ENCODE measurements around the gene SORCS2. TPM values are rescaled to one million over a fixed set of nuclear protein-coding genes. Genes with fewer than 3 reads are reported as not detected.

The SORCS2 gene
- polyA plus RNA-seq, 1 donor (not counting 4 experiments of a cell fraction or from before 2014, with no cell fraction given): 0.09 TPM

- Histone ChIP-seq H3K9me1 (ENCODE audit: control insufficient read depth, extremely low read depth, insufficient read depth, low read length) (no peaks in the 10 kb centered on the region), H3K4me1 (ENCODE audit: control insufficient read depth, extremely low read depth, insufficient read depth, low read length) (peaks cover 16% of the 10 kb centered on the region), H3K27ac (ENCODE audit: control insufficient read depth, insufficient read depth, low read length) (no peak overlapping the region), H3K9me3 (ENCODE audit: control insufficient read depth, low read depth, low read length) (no peaks in the 10 kb centered on the region), H3K9ac (ENCODE audit: control insufficient read depth, extremely low read depth, insufficient read depth, low read length) (no peak overlapping the region), H3K79me2 (ENCODE audit: control insufficient read depth, insufficient read depth, low read length) (no peaks in the 10 kb centered on the region), H2AFZ (ENCODE audit: control insufficient read depth, low read length) (no peak overlapping the region), H3K4me3 (ENCODE audit: control insufficient read depth in 2 of 3, extremely low read depth in 1 of 3, insufficient read depth in 2 of 3, low read depth in 1 of 3, low read length in 3 of 3) (no peak overlapping the region), H3K27me3 (ENCODE audit: control insufficient read depth, extremely low read depth, insufficient read depth, low read length) (peaks cover 9% of the 10 kb centered on the region), H3K36me3 (ENCODE audit: control insufficient read depth in 2 of 2, extremely low read depth in 1 of 2, insufficient read depth in 2 of 2, low read length in 2 of 2) (no peaks in the 10 kb centered on the region), H4K20me1 (ENCODE audit: control insufficient read depth, extremely low read depth, insufficient read depth, low read length) (no peaks in the 10 kb centered on the region), H3K4me2 (ENCODE audit: control insufficient read depth, extremely low read depth, insufficient read depth, low read depth, low read length) (no peak overlapping the region)
- dilution Hi-C loops (cut with MboI; ENCODE audit: extremely low pct_ligation_motif_present, low sequenced_read_pairs): no loop called here
- TF ChIP-seq CTCF (optimal IDR thresholded peaks at IDR 0.05 in 1 of 3, IDR thresholded peaks at IDR 0.05 in 1 of 3, conservative IDR thresholded peaks at IDR 0.05 in 1 of 3; ENCODE audit: extremely low read depth in 1 of 3, insufficient read depth in 2 of 3, low read length in 3 of 3): no peak
- no peak for TF ChIP-seq EZH2 (IDR thresholded peaks at IDR 0.05; ENCODE audit: low read length)
- FAIRE-seq (no peak), DNase-seq (ENCODE audit: low read depth, low spot score) (no peak)
Observed at GRCh38 chr4:7430965-7431695, 238.8 kb downstream of the SORCS2 start.

GRCh38 chr4:7431696-7432530 is 239.6 kb downstream of the SORCS2 start:
- FAIRE-seq (no peak), DNase-seq (ENCODE audit: low read depth, low spot score) (no peak)
- no peak overlapping the region for H3K4me3 ChIP-seq (ENCODE audit: control insufficient read depth in 2 of 3, extremely low read depth in 1 of 3, insufficient read depth in 2 of 3, low read depth in 1 of 3, low read length in 3 of 3)
- TF ChIP-seq CTCF (optimal IDR thresholded peaks at IDR 0.05 in 1 of 3, IDR thresholded peaks at IDR 0.05 in 1 of 3, conservative IDR thresholded peaks at IDR 0.05 in 1 of 3; ENCODE audit: extremely low read depth in 1 of 3, insufficient read depth in 2 of 3, low read length in 3 of 3) (no peak), EZH2 (IDR thresholded peaks at IDR 0.05; ENCODE audit: low read length) (no peak)
- no peak overlapping the region for H2AFZ ChIP-seq (ENCODE audit: control insufficient read depth, low read length)
- H3K4me2 ChIP-seq (ENCODE audit: control insufficient read depth, extremely low read depth, insufficient read depth, low read depth, low read length): no peak overlapping the region
- H3K9ac ChIP-seq (ENCODE audit: control insufficient read depth, extremely low read depth, insufficient read depth, low read length): no peak overlapping the region
- peaks cover 16% of the 10 kb centered on the region for H3K4me1 ChIP-seq (ENCODE audit: control insufficient read depth, extremely low read depth, insufficient read depth, low read length)
- no peaks in the 10 kb centered on the region for H3K36me3 ChIP-seq (ENCODE audit: control insufficient read depth in 2 of 2, extremely low read depth in 1 of 2, insufficient read depth in 2 of 2, low read length in 2 of 2)
- dilution Hi-C loops (cut with MboI; ENCODE audit: extremely low pct_ligation_motif_present, low sequenced_read_pairs): no loop called here
- no peaks in the 10 kb centered on the region for H3K79me2 ChIP-seq (ENCODE audit: control insufficient read depth, insufficient read depth, low read length)
- no peaks in the 10 kb centered on the region for H3K9me3 ChIP-seq (ENCODE audit: control insufficient read depth, low read depth, low read length)
- H3K27me3 ChIP-seq (ENCODE audit: control insufficient read depth, extremely low read depth, insufficient read depth, low read length): peaks cover 9% of the 10 kb centered on the region
- H3K27ac ChIP-seq (ENCODE audit: control insufficient read depth, insufficient read depth, low read length): no peak overlapping the region
- H4K20me1 ChIP-seq (ENCODE audit: control insufficient read depth, extremely low read depth, insufficient read depth, low read length): no peaks in the 10 kb centered on the region
- no peaks in the 10 kb centered on the region for H3K9me1 ChIP-seq (ENCODE audit: control insufficient read depth, extremely low read depth, insufficient read depth, low read length)

Data from keratinocyte (primary cell).